HG03342 (cell line): ENCODE data around the gene OXT.
A peak's percentile ranks its signal among the peaks of the same experiment; 100 is the strongest.
"Not testable (repeated sequence)": the region's sequence is repeated elsewhere in the genome, so short reads cannot be mapped to it uniquely, and the experiment has no call there.

Experiments used
- ATAC-seq: cut with Tn5 transposase; IDR thresholded peaks from one replicate; pipeline ENCODE4 v1.9.1; 2021; ENCODE audit warnings: mild to moderate bottlenecking, moderate library complexity; ENCODE audit not compliant: unreplicated experiment

The OXT gene

DNA sequence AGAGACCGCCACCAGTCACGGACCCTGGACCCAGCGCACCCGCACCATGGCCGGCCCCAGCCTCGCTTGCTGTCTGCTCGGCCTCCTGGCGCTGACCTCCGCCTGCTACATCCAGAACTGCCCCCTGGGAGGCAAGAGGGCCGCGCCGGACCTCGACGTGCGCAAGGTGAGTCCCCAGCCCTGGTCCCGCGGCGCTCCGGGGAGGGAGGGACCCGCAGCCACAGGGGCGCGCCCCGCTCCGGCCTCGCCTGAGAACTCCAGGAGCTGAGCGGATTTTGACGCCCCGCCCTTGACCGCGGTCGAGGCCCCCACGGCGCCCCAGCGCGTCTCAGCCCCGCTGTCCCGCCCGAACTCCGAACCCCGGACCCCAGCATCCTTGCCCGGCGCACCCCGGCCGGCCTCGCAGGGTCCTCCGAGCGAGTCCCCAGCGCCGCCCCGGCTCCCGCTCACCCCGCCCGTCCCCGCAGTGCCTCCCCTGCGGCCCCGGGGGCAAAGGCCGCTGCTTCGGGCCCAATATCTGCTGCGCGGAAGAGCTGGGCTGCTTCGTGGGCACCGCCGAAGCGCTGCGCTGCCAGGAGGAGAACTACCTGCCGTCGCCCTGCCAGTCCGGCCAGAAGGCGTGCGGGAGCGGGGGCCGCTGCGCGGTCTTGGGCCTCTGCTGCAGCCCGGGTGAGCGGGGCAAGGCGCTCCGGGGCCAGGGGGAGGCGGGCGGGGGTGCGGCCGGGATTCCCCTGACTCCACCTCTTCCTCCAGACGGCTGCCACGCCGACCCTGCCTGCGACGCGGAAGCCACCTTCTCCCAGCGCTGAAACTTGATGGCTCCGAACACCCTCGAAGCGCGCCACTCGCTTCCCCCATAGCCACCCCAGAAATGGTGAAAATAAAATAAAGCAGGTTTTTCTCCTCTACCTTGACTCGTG is at the start of gene OXT:
OXT (plus strand) TSS at position 11 of the 920 bp plus-strand sequence; CDS start at position 47, 36 bp downstream.
- ATAC-seq = no peak

DNA sequence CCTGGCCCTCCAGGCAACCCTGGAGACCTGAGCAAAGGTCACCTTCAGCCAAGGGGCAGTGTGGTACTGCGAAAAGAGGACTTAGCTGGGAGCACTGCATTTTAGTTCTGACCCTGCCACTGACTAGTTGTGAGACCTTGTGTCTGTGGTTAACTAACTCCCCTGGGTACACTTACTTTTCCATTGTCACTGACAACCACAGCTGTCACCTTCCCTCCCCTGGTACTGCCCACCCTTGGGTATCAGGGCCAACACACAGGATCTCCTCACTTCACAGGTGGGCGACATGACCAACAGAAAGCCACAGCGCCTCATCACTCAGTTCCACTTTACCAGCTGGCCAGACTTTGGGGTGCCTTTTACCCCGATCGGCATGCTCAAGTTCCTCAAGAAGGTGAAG is 49.6 kb upstream of the OXT start:
- ATAC-seq = no peak

DNA sequence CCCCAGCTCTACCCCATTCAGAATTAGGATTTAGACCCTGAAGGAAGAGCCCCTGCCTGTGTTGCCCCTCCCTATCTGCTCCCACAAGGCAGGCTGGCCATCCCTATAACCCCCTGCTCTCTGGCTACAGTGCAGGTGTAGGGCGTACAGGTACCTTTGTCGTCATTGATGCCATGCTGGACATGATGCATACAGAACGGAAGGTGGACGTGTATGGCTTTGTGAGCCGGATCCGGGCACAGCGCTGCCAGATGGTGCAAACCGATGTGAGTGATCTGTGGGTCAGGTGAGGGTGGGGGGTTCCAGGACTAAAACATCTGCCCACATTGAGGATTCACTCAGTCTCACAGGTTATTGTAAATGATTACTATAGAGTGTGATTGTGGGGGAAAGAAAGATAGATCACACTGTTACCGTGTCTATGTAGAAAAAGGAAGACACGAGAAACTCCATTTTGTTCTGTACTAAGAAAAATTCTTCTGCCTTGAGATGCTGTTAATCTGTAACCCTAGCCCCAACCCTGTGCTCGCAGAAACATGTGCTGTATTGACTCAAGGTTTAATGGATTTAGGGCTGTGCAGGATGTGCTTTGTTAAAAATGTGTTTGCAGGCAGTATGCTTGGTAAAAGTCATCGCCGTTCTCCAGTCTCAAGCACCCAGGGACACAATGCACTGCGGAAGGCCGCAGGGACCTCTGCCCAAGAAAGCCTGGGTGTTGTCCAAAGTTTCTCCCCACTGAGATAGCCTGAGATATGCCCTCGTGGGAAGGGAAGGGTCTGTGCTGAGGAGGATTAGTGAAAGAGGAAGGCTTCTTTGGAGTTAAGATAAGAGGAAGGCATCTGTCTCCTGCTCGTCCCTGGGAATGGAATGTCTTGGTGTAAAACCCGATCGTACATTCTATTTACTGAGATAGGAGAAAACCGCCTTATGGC is 48.6 kb upstream of the OXT start:
- not testable (repeated sequence) for ATAC-seq

DNA sequence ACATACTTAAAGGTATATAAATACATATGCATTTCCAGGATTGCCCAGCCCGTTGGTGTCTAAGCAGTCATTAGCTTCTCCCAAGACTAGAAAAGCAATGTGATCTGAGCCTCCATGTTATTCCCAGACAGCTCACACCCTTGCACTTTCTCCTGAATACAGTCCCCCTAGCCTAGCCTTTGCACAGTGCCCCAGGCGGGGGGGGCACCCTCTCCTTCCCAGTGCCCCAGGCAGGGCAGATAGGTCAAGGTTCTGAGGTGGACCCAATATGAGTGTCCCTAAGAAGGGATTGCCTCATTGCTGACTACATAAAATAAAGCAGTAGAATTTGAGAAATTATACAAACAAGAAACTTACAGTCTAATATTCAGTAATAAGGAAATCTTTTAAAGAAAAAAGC is 43.4 kb upstream of the OXT start:
- no peak for ATAC-seq

DNA sequence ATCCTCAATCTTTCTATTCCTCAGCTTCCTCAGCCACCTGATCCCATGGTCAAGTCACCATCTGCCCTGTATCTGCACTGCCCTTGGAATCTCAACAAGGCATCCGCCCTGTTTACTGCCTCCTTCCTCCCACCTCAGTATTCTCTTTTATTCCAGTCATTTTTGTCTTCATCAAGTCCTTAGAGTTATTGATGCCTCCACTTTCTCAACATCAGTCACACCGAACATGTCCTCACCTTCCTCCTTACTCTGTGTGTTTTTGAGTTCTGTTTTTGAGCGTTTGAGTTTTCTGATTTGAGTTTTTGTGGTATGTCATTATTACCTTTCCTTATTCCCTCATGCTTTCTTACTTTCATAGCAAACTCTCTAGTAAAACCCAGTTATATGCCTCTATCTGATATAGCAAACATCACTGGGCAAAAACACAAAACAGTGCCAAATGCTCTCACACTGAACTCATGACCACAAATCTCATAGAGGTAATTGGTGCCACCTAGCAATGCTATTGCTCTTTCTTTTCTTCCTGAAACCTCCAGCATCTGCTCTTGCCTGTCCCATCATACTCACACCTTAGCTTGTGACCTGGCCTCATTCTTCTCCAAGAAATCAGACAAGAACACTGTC is 39.8 kb upstream of the OXT start:
- ATAC-seq = no peak

DNA sequence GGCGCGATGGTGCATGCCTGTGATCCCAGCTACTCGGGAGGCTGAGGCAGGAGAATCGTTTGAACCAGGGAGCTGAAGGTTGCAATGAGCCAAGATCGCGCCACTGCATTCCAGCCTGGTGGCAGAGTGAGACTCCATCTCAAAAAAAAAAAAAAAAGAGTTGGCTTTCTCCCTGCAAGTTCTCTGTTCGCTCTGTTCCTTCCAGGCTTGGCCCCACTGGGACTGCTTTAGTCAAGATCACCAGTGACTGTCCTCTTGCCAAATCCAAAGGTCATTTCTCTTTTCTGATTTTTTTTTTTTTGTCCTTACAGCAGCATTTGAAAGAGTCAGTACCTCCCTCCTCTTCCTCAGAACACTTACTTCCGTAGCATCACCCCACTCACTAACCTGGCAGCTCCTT is 38.8 kb upstream of the OXT start:
- no peak for ATAC-seq

DNA sequence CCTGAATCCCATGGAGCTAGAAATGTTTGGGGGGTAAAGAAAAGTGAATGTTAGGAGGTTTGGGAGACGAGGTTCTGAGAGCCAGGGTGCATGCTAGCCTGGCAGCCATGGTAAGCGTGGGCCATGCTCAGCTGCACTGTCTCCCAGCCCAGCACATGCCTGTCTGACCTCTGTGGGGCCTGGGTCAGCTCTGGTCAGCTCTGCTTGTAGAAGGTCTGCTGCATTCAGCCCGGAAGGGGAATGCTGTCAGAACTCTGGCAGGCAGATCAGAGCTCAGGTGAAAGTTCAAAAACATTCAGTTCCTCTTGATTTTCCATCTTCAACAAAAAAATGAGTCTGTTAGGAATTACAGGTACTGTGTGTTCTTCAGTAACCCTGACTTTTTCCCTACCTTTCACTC is 33.8 kb upstream of the OXT start:
- no peak for ATAC-seq

DNA sequence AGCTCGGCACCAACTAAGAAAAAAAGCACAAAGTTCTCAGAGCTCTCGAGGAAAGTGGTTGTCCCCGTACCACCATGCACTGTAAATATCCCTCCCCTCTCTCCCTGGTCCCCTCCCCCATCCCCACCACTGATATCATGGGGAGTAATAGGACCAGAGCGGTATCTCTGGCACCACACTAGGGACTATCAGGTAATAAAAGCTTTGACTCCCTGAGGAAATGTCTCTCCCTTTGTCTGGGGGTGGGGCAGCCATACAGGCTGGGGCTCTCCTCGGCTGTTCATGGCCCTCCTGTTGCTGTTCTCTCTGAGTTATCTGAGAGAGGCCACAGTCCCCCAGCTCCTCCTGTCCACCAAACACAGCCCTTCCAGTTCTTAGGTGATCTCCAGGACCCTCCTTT is 33.0 kb upstream of the OXT start:
- ATAC-seq = no peak

DNA sequence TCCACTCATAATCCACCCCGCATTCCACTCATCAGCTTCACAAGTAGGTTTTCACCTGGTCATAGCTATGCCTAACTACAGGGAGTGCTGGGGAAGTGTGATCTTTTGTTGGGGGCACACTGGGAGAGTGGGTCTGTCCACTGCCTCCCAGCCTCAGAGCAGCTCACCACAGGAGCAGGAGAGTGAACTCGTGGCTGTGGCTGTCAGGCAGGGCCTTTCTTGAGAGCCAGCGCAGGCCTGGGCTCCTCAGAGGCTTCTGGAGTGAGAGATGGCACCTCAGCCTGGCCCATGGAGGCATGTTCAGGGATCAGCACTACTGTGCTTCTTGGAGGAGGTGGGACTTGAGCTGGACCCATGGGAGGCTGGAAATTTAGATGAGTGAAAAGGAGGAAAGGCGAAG is 32.0 kb upstream of the OXT start:
- ATAC-seq = no peak

DNA sequence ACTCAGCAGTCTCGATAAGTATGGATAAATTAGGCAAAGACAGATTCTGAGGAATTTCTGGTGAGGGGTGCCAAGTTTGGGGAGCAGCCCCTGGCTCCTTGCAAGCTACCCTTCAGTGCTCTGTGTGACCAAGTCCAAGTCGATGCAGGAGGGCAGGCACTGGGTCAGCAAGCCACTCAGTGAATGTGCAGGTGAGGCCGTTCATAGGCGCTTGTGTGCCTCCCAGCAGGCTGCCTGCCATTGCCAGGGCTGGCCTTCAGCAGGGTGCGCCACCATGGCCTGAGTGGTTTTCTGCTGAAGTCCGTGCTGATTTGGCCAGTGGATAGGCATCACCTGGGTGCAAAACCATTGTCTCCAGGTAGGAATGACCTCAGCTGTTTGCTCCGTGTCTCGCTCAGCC is 31.3 kb upstream of the OXT start:
- no peak for ATAC-seq

DNA sequence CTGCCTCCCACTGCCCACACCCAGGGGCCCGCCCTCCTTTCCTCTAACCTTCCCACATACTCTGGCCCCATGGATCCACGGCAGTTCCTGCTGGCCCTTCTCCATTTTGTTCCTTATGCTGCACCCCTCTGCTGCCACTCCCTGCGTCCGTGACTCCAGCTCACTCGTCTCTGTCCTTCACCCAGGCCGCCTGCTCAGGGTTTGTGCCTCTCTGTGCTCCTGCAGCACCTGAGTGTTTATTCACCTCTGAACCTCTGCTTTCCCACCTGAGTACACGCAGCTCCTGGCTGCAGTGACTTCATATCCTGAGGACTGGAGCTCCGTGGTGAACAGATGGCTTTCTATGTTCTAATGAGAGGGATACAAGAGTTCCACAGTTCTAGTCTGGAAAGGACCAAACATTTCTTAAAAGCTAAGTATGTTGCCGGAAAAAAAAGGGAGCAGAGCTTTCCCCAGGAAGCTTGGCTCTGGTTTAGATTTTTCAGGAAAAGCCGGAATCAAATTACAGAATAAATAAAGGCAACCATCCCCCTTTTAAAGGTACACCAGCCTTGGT is 29.5 kb upstream of the OXT start:
- ATAC-seq = no peak

DNA sequence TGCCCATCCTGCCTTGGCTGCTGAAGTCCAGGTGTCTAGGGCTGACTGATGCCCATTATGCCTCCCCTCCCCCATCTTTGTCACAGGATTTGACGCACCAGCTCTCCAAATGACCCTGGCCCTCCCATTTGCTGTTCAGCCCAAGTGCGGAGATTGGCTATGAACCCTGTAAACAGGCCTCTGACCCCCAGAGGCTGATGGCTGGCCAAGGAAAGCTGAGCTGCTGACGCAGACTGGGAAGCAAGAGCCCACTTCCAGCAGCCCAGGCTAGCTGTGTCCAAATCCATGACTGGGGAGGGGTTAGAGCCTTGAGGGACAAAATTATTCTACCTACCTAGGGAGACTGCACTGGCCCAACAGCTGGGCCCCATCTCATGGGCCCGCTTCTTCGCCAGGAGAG is 28.8 kb upstream of the OXT start:
- ATAC-seq = no peak

DNA sequence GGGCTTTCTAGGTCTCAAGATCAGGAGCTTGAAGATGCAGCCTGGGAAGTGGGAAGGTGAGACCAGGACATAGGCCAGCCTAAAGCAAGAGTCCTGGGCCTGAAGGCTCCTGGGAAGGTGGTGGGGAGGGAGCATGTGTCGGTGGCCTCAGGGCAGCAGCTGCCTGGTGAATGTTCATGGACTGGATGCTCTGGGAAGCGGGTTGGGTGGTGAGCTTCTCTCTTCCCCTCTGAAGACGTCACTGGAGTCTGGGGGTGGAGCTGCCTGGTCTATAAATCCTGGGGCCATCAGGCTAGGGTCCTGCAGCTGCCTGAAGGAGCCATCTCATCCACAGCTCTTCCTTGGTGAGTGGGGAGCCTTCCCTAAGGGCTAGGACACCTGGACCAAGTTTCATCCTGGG is 28.1 kb upstream of the OXT start, which contains the start of gene GNRH2:
GNRH2 (plus strand) TSS at position 301 of the 400 bp plus-strand sequence. CDS start 793 bp downstream, outside the sequence.
- no peak for ATAC-seq

DNA sequence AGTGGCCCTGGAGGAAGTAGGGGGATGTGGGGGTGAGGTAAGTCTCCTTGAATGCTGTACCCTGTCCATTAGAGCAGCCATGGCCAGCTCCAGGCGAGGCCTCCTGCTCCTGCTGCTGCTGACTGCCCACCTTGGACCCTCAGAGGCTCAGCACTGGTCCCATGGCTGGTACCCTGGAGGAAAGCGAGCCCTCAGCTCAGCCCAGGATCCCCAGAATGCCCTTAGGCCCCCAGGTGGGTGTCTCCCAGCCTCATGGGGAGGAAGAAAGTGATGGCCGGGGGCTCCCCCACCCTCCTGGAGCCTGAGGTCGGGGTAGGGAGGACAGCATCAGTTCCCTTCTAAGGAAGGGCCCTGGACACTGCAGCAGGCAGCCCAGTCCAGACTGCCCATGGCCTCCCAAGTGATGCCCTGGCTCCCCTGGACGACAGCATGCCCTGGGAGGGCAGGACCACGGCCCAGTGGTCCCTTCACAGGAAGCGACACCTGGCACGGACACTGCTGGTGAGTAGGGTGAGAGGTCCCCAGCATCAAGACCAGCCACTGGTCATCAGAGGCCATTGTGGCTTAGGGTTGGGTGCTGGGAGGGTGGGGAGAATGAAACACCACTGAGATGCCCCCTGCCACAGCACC is 27.0 kb upstream of the OXT start:
- no peak for ATAC-seq

DNA sequence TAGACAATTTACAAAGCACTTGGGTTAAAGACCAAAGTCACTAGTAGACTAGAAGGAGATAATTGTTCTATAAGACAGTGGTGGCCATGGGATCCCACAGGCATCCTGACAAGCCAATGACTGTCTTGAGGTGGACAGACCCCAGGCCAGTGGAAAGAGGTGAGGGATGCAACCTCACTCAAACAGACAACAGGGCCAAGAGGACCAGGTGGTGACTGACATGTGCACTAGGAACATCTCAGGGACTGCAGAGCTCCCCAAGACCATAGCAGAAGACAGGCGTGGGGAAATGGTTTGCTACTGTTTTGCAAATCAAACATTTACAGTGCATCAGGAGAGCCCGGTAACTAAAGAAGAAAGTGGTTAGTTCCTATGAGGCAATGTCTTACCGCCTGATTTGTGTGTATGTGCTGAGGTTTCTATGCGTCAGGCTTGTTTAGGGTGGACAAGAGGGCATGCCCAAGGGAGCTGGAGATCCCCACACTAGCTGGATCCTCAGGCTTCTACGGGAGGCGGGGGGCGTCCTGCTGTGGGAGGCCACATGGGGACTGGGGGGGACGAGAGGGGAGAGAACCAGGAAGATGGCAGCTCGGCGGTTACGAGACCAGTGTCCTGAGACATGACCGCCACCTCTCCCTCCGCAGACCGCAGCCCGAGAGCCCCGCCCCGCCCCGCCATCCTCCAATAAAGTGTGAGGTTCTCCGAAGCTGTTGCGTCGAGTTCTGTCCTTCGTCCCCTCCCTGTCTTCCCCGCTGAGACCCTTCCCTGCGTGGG is 26.2 kb upstream of the OXT start:
- peak; percentile 32 for ATAC-seq

DNA sequence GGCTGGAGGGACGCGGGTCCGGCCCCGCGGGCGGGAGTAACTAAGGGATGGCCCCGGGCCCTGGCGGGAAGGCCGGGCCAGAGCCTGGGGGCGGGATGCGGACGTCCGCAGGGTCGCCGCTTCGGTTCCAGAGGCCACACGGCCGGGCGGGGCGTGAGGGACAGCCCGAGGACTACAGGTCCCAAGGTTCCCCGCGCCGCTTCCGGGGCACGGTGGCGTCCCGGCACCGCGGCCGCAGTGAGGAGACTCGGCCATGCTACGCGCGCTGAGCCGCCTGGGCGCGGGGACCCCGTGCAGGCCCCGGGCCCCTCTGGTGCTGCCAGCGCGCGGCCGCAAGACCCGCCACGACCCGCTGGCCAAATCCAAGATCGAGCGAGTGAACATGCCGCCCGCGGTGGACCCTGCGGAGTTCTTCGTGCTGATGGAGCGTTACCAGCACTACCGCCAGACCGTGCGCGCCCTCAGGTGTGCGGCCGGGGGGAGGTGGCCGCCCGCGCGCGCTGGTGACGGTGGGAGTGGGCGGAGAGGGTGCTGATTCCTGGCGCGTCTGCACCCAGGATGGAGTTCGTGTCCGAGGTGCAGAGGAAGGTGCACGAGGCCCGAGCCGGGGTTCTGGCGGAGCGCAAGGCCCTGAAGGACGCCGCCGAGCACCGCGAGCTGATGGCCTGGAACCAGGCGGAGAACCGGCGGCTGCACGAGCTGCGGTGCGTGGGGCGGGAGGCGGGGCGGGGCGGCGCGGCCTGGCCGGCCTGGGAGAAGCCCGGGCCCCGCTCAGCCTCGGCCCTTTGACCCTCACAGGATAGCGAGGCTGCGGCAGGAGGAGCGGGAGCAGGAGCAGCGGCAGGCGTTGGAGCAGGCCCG is 25.4 kb upstream of the OXT start, which contains the start of gene MRPS26:
MRPS26 (plus strand) TSS at position 237 of the 861 bp plus-strand sequence; CDS start at position 254, 17 bp downstream.
- peak; percentile 91 for ATAC-seq

DNA sequence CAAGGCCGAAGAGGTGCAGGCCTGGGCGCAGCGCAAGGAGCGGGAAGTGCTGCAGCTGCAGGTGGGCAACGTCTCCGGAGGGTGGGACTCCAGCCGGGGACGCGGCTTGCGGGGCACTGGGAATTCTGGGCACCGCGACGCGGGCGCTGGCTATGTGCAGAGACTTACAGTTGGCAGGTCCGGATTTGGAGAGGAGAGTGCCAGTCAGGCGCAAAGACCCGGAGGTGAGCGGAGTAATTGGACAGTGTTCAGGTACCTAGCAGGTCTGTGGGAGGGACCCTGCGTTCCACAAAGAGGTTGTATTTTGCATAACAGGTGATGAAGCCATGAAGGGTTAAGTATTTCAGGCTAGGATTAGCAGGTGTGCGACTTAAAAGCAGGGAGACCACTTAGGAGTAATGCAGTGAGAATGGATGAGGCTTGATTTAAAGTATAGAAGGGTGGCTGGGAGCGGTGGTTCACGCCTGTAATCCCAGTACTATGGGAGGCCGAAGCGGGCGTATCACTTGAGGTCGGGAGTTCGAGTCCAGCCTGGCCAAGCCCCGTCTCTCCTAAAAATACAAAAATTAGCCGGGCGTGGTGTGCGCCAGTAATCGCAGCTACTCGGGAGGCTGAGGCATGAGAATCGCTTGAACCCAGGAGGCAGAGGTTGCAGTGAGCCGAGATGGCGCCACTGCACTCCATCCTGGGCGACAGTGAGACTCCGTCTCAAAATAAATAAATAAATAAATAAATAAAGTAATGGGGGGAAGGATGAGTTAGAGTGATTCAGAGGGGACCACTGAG is 24.6 kb upstream of the OXT start:
- ATAC-seq = no peak
